ENCODE results near the gene COL24A1.
A peak's percentile ranks its signal among the peaks of the same experiment; 100 is the strongest.
"Not testable (repeated sequence)": the region's sequence is repeated elsewhere in the genome, so short reads cannot be mapped to it uniquely, and the experiment has no call there.

COL24A1 gene

GRCh38 chr1:85864727-85865126 is 291.8 kb downstream of the COL24A1 start:
- TF ChIP-seq CTCF (IDR thresholded peaks at IDR 0.05; ENCODE audit: insufficient read depth, low read depth, low read length, missing control alignments), result no peak
- no peak overlapping the region for H3K4me3 ChIP-seq (ENCODE audit: low read depth, low read length)
- DNase-seq (ENCODE audit: low read depth), result no peak

GRCh38 chr1:85863639-85864038 is 292.9 kb downstream of the COL24A1 start:
- not testable (repeated sequence) for DNase-seq (ENCODE audit: low read depth); H3K4me3 ChIP-seq (ENCODE audit: low read depth, low read length)

- H3K4me3 ChIP-seq (ENCODE audit: low read depth, low read length), result no peak overlapping the region
- TF ChIP-seq CTCF (IDR thresholded peaks at IDR 0.05; ENCODE audit: insufficient read depth, low read depth, low read length, missing control alignments), result no peak
- DNase-seq (ENCODE audit: low read depth), result no peak
Observed at GRCh38 chr1:85862456-85862855, 294.1 kb downstream of the COL24A1 start.

- H3K4me3 ChIP-seq (ENCODE audit: low read depth, low read length), result no peak overlapping the region
- DNase-seq (ENCODE audit: low read depth), result no peak
- TF ChIP-seq CTCF (IDR thresholded peaks at IDR 0.05; ENCODE audit: insufficient read depth, low read depth, low read length, missing control alignments), result no peak
Observed at GRCh38 chr1:85857991-85858390, 298.6 kb downstream of the COL24A1 start.

GRCh38 chr1:85850238-85850637 is 306.3 kb downstream of the COL24A1 start:
- no peak for TF ChIP-seq CTCF (IDR thresholded peaks at IDR 0.05; ENCODE audit: insufficient read depth, low read depth, low read length, missing control alignments)
- DNase-seq (ENCODE audit: low read depth), result peak; percentile 9
- H3K4me3 ChIP-seq (ENCODE audit: low read depth, low read length), result no peak overlapping the region

- TF ChIP-seq CTCF (IDR thresholded peaks at IDR 0.05; ENCODE audit: insufficient read depth, low read depth, low read length, missing control alignments), result no peak
- H3K4me3 ChIP-seq (ENCODE audit: low read depth, low read length), result no peak overlapping the region
- DNase-seq (ENCODE audit: low read depth), result no peak
Observed at GRCh38 chr1:85849660-85850059, 306.9 kb downstream of the COL24A1 start.

- TF ChIP-seq CTCF (IDR thresholded peaks at IDR 0.05; ENCODE audit: insufficient read depth, low read depth, low read length, missing control alignments), result no peak
- DNase-seq (ENCODE audit: low read depth), result no peak
- no peak overlapping the region for H3K4me3 ChIP-seq (ENCODE audit: low read depth, low read length)
Observed at GRCh38 chr1:85847356-85847755, 309.2 kb downstream of the COL24A1 start.
